Measurements from ENCODE around the gene ARID1B. TPM values are rescaled to one million over a fixed set of nuclear protein-coding genes. Genes with fewer than 3 reads are reported as not detected.

ARID1B gene
- total and polyA plus RNA-seq, 9 of the 15 experiments (the other 6 are each of a cell fraction or from before 2014, with no cell fraction given): 12.5 to 50.5 (median 25.8) TPM

DNA sequence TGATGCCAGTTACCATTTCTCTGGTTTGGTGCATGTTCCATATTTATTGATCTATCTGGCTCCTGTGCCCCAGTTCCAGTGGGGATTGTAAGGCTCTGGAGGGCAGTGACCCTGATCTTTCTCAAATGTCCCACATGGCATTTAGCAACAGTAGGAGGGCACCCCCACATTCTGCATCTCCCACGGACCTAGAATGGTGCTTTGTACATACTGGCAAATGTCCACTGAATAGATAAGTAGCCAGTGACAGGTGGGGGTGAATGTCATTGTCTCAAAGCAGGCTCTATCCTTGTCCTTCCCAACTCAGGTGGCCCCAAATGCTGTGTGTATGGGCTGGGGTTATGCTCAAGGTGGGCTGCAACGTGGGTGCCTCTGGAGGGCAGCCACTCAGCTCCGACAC, 462.0 kb downstream of the ARID1B start:
- FAIRE-seq: no peak

More for the DNA sequence above, 462.0 kb downstream of the ARID1B start:
- WGBS (ENCODE audit: insufficient coverage, low coverage, missing lambda C conversion rate): 49% methylated on average over 3 of the region's 3 CpGs
- ChIA-PET CTCF (ENCODE audit: low intra/inter-chr PET ratio) (no interaction called here), POLR2A (interaction anchor here (0.9 kb wide), 3 partner anchors 13 to 28 kb away, joined by 3 to 6 read pairs (median 3); no protein-coding TSS in a partner anchor)
- in situ Hi-C loops (cut with MboI): no loop called here
- H2AFZ ChIP-seq (ENCODE audit: low read depth, low read length): no peak overlapping the region
- DNase-seq (ENCODE audit: extremely low read depth in 1 of 4, low spot score in 3 of 4): no peak
- H3K9me3 ChIP-seq (replicated peaks; ENCODE audit: control insufficient read depth, insufficient read depth, low read depth, low read length): no peaks in the 10 kb centered on the region
- H3K9me1 ChIP-seq (ENCODE audit: control insufficient read depth, insufficient read depth, low read length): no peaks in the 10 kb centered on the region
- no TSS peak for BruUV-seq (replicated peaks)
- peak overlapping the region in 1 of 2 experiments; percentile 3; a peak in 1 of 4 replicates for H3K9ac ChIP-seq (ENCODE audit: insufficient read depth in 1 of 2, low read depth in 2 of 2, low read length in 2 of 2)
- H3K27me3 ChIP-seq (ENCODE audit: control insufficient read depth in 2 of 2, insufficient read depth in 2 of 2, low read length in 2 of 2): no peaks in the 10 kb centered on the region
- no peaks in the 10 kb centered on the region for H3K36me3 ChIP-seq (ENCODE audit: control insufficient read depth, insufficient read depth, low read length)
- no peaks in the 10 kb centered on the region for H3K79me2 ChIP-seq (ENCODE audit: control insufficient read depth, insufficient read depth, low read length)
- no peaks in the 10 kb centered on the region for H4K20me1 ChIP-seq (replicated peaks; ENCODE audit: control insufficient read depth, insufficient read depth, low read length)
- no peak overlapping the region for H3K4me2 ChIP-seq (ENCODE audit: insufficient read depth, low read length)
- no peak overlapping the region for H3K4me3 ChIP-seq
- H3K4me1 ChIP-seq (replicated peaks in 1 of 2; ENCODE audit: control insufficient read depth in 2 of 2, insufficient read depth in 2 of 2, low read length in 2 of 2): peaks cover 22 to 45% of the 10 kb centered on the region in 2 experiments
- H3K27ac ChIP-seq (ENCODE audit: extremely low read depth, low read depth, low read length): no peak overlapping the region
- intact Hi-C loops (cut with micrococcal nuclease): no loop called here
- no peak for ATAC-seq
- TF ChIP-seq BCOR (IDR thresholded peaks at IDR 0.05) (no peak), SPI1 (IDR thresholded peaks at IDR 0.05; ENCODE audit: borderline replicate concordance, low read depth, low read length) (no peak), ZNF239 (CRISPR knock-in tag; IDR thresholded peaks at IDR 0.05) (no peak), FOXA1 (IDR thresholded peaks at IDR 0.05; ENCODE audit: borderline replicate concordance) (no peak), ZKSCAN8 (CRISPR knock-in tag; IDR thresholded peaks at IDR 0.05) (no peak), NKRF (IDR thresholded peaks at IDR 0.05; ENCODE audit: borderline replicate concordance) (no peak), MTF1 (CRISPR knock-in tag; IDR thresholded peaks at IDR 0.05; ENCODE audit: borderline replicate concordance) (no peak), PTRF (tag; IDR thresholded peaks at IDR 0.05) (no peak), SUPT5H (IDR thresholded peaks at IDR 0.05) (no peak), FOSL1 (tag; conservative IDR thresholded peaks at IDR 0.05) (no peak), ZNF212 (CRISPR knock-in tag; IDR thresholded peaks at IDR 0.05) (no peak), THRB (CRISPR knock-in tag; conservative IDR thresholded peaks at IDR 0.05) (no peak), TCF3 (CRISPR knock-in tag; IDR thresholded peaks at IDR 0.05) (no peak), CHD2 (IDR thresholded peaks at IDR 0.05; ENCODE audit: low read depth, low read length) (no peak)
- TF ChIP-seq, protein P1, sequence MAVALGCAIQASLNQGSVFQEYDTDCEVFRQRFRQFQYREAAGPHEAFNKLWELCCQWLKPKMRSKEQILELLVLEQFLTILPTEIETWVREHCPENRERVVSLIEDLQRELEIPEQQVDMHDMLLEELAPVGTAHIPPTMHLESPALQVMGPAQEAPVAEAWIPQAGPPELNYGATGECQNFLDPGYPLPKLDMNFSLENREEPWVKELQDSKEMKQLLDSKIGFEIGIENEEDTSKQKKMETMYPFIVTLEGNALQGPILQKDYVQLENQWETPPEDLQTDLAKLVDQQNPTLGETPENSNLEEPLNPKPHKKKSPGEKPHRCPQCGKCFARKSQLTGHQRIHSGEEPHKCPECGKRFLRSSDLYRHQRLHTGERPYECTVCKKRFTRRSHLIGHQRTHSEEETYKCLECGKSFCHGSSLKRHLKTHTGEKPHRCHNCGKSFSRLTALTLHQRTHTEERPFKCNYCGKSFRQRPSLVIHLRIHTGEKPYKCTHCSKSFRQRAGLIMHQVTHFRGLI (CRISPR knock-in tag; IDR thresholded peaks at IDR 0.05): no peak
